Stimulated activated naive B cell treated with anti-CD40 and anti-IgM and Interleukin-4, amounts not matched to agents 10 μg/mL and 1 μg/mL and 100 μg/mL, for 72 hours (primary cell): Measurements from ENCODE around the gene KRT83.
A peak's percentile ranks its signal among the peaks of the same experiment; 100 is the strongest.

Source experiments
- ATAC-seq, 2 donors: fragments of 150-1000 bp; cut with Tn5 transposase; replicated peaks; 2 replicates each; pipeline ENCODE4 v1.10.0; 2021; ENCODE audit warnings: moderate library complexity in 1 of 2
- DNase-seq: peaks from one replicate; pipeline ENCODE4 v3.0.0; 2021
- H3K27ac Mint-ChIP-seq: one replicate; pipeline ENCODE4 v1.8.0; 2022; ENCODE audit warnings: mild to moderate bottlenecking, mixed read lengths
- H3K27me3 Mint-ChIP-seq, 2 donors: one replicate each; pipeline ENCODE4 v1.8.0; 2022; ENCODE audit warnings: mixed read lengths in 2 of 2
- H3K36me3 Mint-ChIP-seq, 2 donors: one replicate each; pipeline ENCODE4 v1.8.0; 2022; ENCODE audit warnings: mixed read lengths in 2 of 2, mild to moderate bottlenecking in 1 of 2
- H3K4me1 Mint-ChIP-seq, 2 donors: one replicate each; pipeline ENCODE4 v1.8.0; 2022; ENCODE audit warnings: mixed read lengths in 2 of 2, mild to moderate bottlenecking in 1 of 2
- H3K4me3 Mint-ChIP-seq, 2 donors: one replicate each; pipeline ENCODE4 v1.8.0; 2022; ENCODE audit warnings: mild to moderate bottlenecking in 2 of 2, mixed read lengths in 2 of 2, moderate library complexity in 1 of 2
- H3K9me3 Mint-ChIP-seq, 2 donors: one replicate each; pipeline ENCODE4 v1.8.0; 2022; ENCODE audit warnings: mixed read lengths in 2 of 2, mild to moderate bottlenecking in 1 of 2

The KRT83 gene

GRCh38 chr12:52320784-52321400 is at the start of gene KRT83:
Gene KRT83 (minus strand): TSS chr12:52321398. CDS start chr12:52321335, 63 bp downstream.
- H3K27ac Mint-ChIP-seq, result no peak within 1 kb of the TSS
- no peaks in the 10 kb centered on the region for H3K36me3 Mint-ChIP-seq
- ATAC-seq (no peak), DNase-seq (no peak)
- H3K4me3 Mint-ChIP-seq, result no peak within 1 kb of the TSS
- no peaks in the 10 kb centered on the region for H3K4me1 Mint-ChIP-seq
- peaks cover 47 to 53% of the 10 kb centered on the region in 2 donors for H3K27me3 Mint-ChIP-seq
- H3K9me3 Mint-ChIP-seq, result no peaks in the 10 kb centered on the region

DNA sequence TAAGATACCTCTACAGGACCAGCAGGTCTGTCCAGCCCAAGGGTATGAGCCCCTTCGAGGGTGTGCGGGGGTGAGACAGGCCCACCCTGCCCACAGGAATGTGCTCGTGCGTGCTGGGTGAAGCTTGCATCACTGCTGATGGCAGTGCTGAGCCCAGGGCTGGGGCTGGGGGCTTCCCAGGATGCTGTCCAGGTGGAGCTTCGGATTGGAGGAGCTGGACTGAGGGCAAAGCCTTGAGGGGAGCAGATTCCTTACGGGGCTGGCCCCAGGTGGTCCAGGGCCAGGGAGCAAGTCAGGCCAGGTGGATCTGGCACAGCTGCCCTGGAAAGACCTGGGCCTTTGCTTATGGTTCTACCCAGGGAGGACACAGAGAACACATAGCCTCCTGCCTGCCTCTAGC is 48.6 kb upstream of the KRT83 start:
- ATAC-seq, result no peak
- no peak overlapping the region for H3K27ac Mint-ChIP-seq
- H3K36me3 Mint-ChIP-seq, result no peaks in the 10 kb centered on the region
- DNase-seq, result no peak
- peaks cover 23 to 25% of the 10 kb centered on the region in 2 donors for H3K27me3 Mint-ChIP-seq
- H3K9me3 Mint-ChIP-seq, result peaks cover 0 to 3% of the 10 kb centered on the region in 2 donors
- peaks cover 0 to 5% of the 10 kb centered on the region in 2 donors for H3K4me1 Mint-ChIP-seq
- H3K4me3 Mint-ChIP-seq, result no peak overlapping the region

DNA sequence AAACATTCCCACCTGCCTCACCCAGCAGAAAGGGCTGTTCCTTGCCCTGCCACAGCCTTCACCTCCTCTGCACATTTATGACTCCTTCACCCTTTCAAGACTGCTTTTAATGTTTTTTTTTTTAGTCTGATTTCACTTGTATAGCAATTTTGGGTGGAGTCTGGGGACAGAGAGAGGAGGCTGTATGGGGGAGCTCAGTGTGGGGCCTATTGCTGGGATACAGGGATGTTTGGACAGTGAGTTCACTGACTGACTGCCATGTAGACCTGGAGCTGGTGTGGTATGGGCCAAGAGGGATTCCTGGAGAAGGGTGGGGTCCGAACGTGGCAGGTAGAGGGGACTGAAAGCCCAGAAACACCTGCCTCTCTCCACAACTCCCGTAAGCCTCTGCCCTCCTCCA is 48.0 kb upstream of the KRT83 start:
- Mint-ChIP-seq H3K9me3 (peaks cover 0 to 2% of the 10 kb centered on the region in 2 donors), H3K27me3 (peaks cover 23 to 29% of the 10 kb centered on the region in 2 donors), H3K27ac (no peak overlapping the region)

DNA sequence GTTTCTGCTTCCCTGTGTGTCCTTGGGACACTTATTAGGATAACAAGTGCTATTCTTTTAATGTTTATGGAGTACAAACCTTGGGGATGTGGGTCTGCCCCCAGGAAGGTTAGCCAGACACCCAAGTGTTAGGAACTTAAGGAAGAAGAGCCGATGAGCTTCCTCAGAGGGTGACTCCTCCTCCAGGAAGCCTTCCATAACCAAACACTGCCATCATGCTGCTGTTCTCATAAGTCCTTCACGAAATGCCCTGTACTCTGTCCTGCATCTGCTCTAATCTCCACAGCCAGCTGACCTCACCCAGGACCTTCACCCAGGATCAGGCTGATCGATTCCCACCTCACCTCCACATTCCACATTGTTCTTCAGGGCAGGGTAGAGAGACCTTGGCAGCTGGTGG is 47.3 kb upstream of the KRT83 start:
- Mint-ChIP-seq H3K9me3 (no peaks in the 10 kb centered on the region), H3K4me3 (no peak overlapping the region), H3K27me3 (peaks cover 23 to 32% of the 10 kb centered on the region in 2 donors), H3K4me1 (peaks cover 0 to 6% of the 10 kb centered on the region in 2 donors), H3K36me3 (no peaks in the 10 kb centered on the region), H3K27ac (no peak overlapping the region)
- ATAC-seq (no peak), DNase-seq (no peak)

More for the DNA sequence above, 48.0 kb upstream of the KRT83 start:
- Mint-ChIP-seq H3K4me1 (peaks cover 0 to 6% of the 10 kb centered on the region in 2 donors), H3K36me3 (no peaks in the 10 kb centered on the region), H3K4me3 (no peak overlapping the region)
- DNase-seq (no peak), ATAC-seq (no peak)

- no peak for DNase-seq
- Mint-ChIP-seq H3K4me1 (peaks cover 0 to 6% of the 10 kb centered on the region in 2 donors), H3K36me3 (no peaks in the 10 kb centered on the region), H3K4me3 (no peak overlapping the region), H3K27me3 (peaks cover 23 to 32% of the 10 kb centered on the region in 2 donors), H3K27ac (no peak overlapping the region), H3K9me3 (no peaks in the 10 kb centered on the region)
- no peak for ATAC-seq
These were observed 46.7 kb upstream of the KRT83 start for GRCh38 chr12:52367876-52368275.

GRCh38 chr12:52366738-52367485 is 45.7 kb upstream of the KRT83 start, which contains the start of gene KRT85:
Gene KRT85 (minus strand): TSS chr12:52367481. CDS start chr12:52367405, 76 bp downstream.
- Mint-ChIP-seq H3K4me3 (no peak within 1 kb of the TSS), H3K27ac (no peak within 1 kb of the TSS), H3K9me3 (no peaks in the 10 kb centered on the region), H3K4me1 (peaks cover 0 to 6% of the 10 kb centered on the region in 2 donors), H3K36me3 (no peaks in the 10 kb centered on the region), H3K27me3 (peaks cover 19 to 27% of the 10 kb centered on the region in 2 donors)
- no peak for ATAC-seq
- no peak for DNase-seq

GRCh38 chr12:52364901-52365489 is 43.8 kb upstream of the KRT83 start:
- H3K4me1 Mint-ChIP-seq, result peaks cover 4 to 7% of the 10 kb centered on the region in 2 donors
- peaks cover 6 to 20% of the 10 kb centered on the region in 2 donors for H3K27me3 Mint-ChIP-seq
- H3K27ac Mint-ChIP-seq, result no peak overlapping the region
- no peak overlapping the region for H3K4me3 Mint-ChIP-seq
- no peaks in the 10 kb centered on the region for H3K9me3 Mint-ChIP-seq
- ATAC-seq, result peak in 1 of 2 donors; percentile 63
- no peaks in the 10 kb centered on the region for H3K36me3 Mint-ChIP-seq
- DNase-seq, result no peak

- DNase-seq (no peak), ATAC-seq (no peak)
- H3K27me3 Mint-ChIP-seq, result peaks cover 12 to 23% of the 10 kb centered on the region in 2 donors
- H3K9me3 Mint-ChIP-seq, result no peaks in the 10 kb centered on the region
- no peak overlapping the region for H3K4me3 Mint-ChIP-seq
- no peaks in the 10 kb centered on the region for H3K36me3 Mint-ChIP-seq
- no peak overlapping the region for H3K27ac Mint-ChIP-seq
- H3K4me1 Mint-ChIP-seq, result peaks cover 12 to 13% of the 10 kb centered on the region in 2 donors
These were observed 42.9 kb upstream of the KRT83 start for GRCh38 chr12:52364061-52364460.

- Mint-ChIP-seq H3K36me3 (no peaks in the 10 kb centered on the region), H3K27ac (no peak overlapping the region), H3K27me3 (peaks cover 6 to 18% of the 10 kb centered on the region in 2 donors), H3K4me3 (no peak overlapping the region), H3K9me3 (no peaks in the 10 kb centered on the region), H3K4me1 (peaks cover 21 to 22% of the 10 kb centered on the region in 2 donors)
- DNase-seq (no peak), ATAC-seq (no peak)
These were observed 42.0 kb upstream of the KRT83 start for GRCh38 chr12:52363111-52363679.

- ATAC-seq (no peak), DNase-seq (no peak)
- no peak overlapping the region for H3K27ac Mint-ChIP-seq
- H3K9me3 Mint-ChIP-seq, result no peaks in the 10 kb centered on the region
- no peaks in the 10 kb centered on the region for H3K36me3 Mint-ChIP-seq
- H3K27me3 Mint-ChIP-seq, result peaks cover 6 to 18% of the 10 kb centered on the region in 2 donors
- no peak overlapping the region for H3K4me3 Mint-ChIP-seq
- H3K4me1 Mint-ChIP-seq, result peaks cover 26 to 32% of the 10 kb centered on the region in 2 donors
These were observed 41.0 kb upstream of the KRT83 start for GRCh38 chr12:52362118-52362726.

GRCh38 chr12:52361553-52361952 is 40.4 kb upstream of the KRT83 start:
- Mint-ChIP-seq H3K36me3 (no peaks in the 10 kb centered on the region), H3K27me3 (peaks cover 6 to 16% of the 10 kb centered on the region in 2 donors), H3K27ac (no peak overlapping the region), H3K9me3 (no peaks in the 10 kb centered on the region), H3K4me1 (peaks cover 26 to 35% of the 10 kb centered on the region in 2 donors), H3K4me3 (no peak overlapping the region)
- ATAC-seq (no peak), DNase-seq (no peak)

DNA sequence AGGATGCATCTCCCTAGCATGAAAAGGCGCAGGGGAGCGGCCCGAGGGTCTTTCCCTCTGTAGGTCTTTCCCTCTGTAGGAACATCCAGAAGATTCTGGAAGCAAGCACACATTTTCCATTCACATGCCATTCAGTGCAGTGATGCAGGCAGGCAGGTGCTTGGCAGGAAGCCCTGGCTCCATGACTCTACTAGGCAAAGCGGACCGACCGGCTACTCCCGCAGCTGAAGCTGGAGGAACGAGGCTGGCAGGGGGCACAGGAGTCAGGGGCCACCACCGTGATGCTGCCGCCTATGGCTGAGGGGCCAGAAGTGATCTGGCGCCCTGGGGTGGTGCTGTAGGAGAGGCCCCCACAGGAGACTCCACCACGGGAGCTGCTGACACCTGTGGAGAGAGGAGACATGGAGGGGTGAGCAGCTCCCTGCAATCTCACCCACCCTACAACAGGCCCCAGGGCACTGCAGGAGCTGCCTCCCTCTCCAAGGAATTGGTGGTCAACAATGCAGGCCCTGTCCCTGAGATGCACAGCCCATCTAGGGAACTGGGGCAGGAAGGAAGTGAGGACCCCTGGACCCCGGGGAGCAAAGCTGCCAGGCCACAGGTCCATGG is 39.6 kb upstream of the KRT83 start:
- peaks cover 25 to 35% of the 10 kb centered on the region in 2 donors for H3K4me1 Mint-ChIP-seq
- no peak overlapping the region for H3K27ac Mint-ChIP-seq
- H3K9me3 Mint-ChIP-seq, result no peaks in the 10 kb centered on the region
- H3K4me3 Mint-ChIP-seq, result no peak overlapping the region
- H3K27me3 Mint-ChIP-seq, result peaks cover 6 to 10% of the 10 kb centered on the region in 2 donors
- DNase-seq (no peak), ATAC-seq (no peak)
- H3K36me3 Mint-ChIP-seq, result no peaks in the 10 kb centered on the region

GRCh38 chr12:52360106-52360662 is 39.0 kb upstream of the KRT83 start:
- Mint-ChIP-seq H3K27me3 (peaks cover 6 to 10% of the 10 kb centered on the region in 2 donors), H3K36me3 (no peaks in the 10 kb centered on the region), H3K27ac (no peak overlapping the region), H3K4me1 (peaks cover 25 to 35% of the 10 kb centered on the region in 2 donors), H3K4me3 (no peak overlapping the region), H3K9me3 (no peaks in the 10 kb centered on the region)
- DNase-seq, result no peak
- ATAC-seq, result no peak
